H1 (cell line): ENCODE results near the gene PSMD9. TPM values are rescaled to one million over a fixed set of nuclear protein-coding genes. Genes with fewer than 3 reads are reported as not detected.

Experiments used
- CTCF ChIA-PET: fragments of 300-600 bp; sonication (Branson Sonifier 250); formaldehyde crosslinking; loops from one replicate; lab custom pipeline; 2021; ENCODE audit not compliant: partially characterized antibody; lab: Charles Lee
- POLR2A ChIA-PET: fragments of 300-600 bp; sonication (Branson Sonifier 250); formaldehyde crosslinking; loops from one replicate; lab custom pipeline; 2021; ENCODE audit warnings: inconsistent platforms; ENCODE audit not compliant: partially characterized antibody; lab: Charles Lee
- DNase-seq, 2 experiments: peaks; one replicate each; pipeline versions ENCODE4 v3.0.0 to v3.0.0-alpha.2; 2010 to 2022; ENCODE audit warnings: low spot score in 2 of 2, low read depth in 1 of 2, mixed read lengths in 1 of 2
- FAIRE-seq: peaks from 2 replicates; lab custom pipeline; 2011; peaks lifted over from hg19 to GRCh38; lab: Jason Lieb, UNC
- H2AFZ ChIP-seq: 2 replicates; pipeline ENCODE4 v1.8.1; 2012; ENCODE audit warnings: low read length, inconsistent platforms
- H2AK5ac ChIP-seq: 2 replicates; pipeline ENCODE4 v1.6.1; 2013; ENCODE audit warnings: low read depth, low read length
- H2BK120ac ChIP-seq: replicated peaks from 2 replicates; pipeline ENCODE3; 2013; ENCODE audit warnings: low read depth, low read length, inconsistent platforms
- H2BK12ac ChIP-seq: 2 replicates; pipeline ENCODE4 v1.6.1; 2013; ENCODE audit warnings: low read depth, low read length
- H2BK15ac ChIP-seq: 2 replicates; pipeline ENCODE4 v1.6.1; 2013; ENCODE audit warnings: low read length
- H2BK20ac ChIP-seq: 2 replicates; pipeline ENCODE4 v1.6.1; 2013; ENCODE audit warnings: low read length
- H2BK5ac ChIP-seq: 2 replicates; pipeline ENCODE4 v1.6.1; 2013; ENCODE audit warnings: low read depth, low read length
- H3K14ac ChIP-seq: 2 replicates; pipeline ENCODE4 v1.6.1; 2013; ENCODE audit warnings: inconsistent platforms; ENCODE audit not compliant: insufficient read length
- H3K18ac ChIP-seq: 2 replicates; pipeline ENCODE4 v1.6.1; 2013; ENCODE audit warnings: low read length; ENCODE audit errors: extremely low read depth
- H3K23ac ChIP-seq: 2 replicates; pipeline ENCODE4 v1.6.1; 2013; ENCODE audit warnings: inconsistent platforms; ENCODE audit not compliant: insufficient read length
- H3K23me2 ChIP-seq: 2 replicates; pipeline ENCODE4 v1.6.1; 2013; ENCODE audit warnings: low read depth, low read length
- H3K27ac ChIP-seq: 2 replicates; pipeline ENCODE4 v1.6.1; 2011; ENCODE audit warnings: low read depth, low read length, inconsistent platforms
- H3K27me3 ChIP-seq, 4 experiments: replicated peaks in 1 of 4; 1 replicate in 1 of 4; 2 replicates in 3 of 4; pipeline versions ENCODE4 v1.6.1 to v1.8.1; 2011 to 2013; ENCODE audit warnings: low read length in 3 of 4, mild to moderate bottlenecking in 3 of 4, inconsistent platforms in 2 of 4, mixed read lengths in 2 of 4, moderate library complexity in 1 of 4; ENCODE audit not compliant: control insufficient read depth in 3 of 4, insufficient read depth in 3 of 4; ENCODE audit errors: extremely low read depth in 1 of 4
- H3K36me3 ChIP-seq, 4 experiments: 2 replicates each; pipeline versions ENCODE4 v1.6.1 to v1.8.1; 2011 to 2013; ENCODE audit warnings: mild to moderate bottlenecking in 4 of 4, low read length in 3 of 4, moderate library complexity in 2 of 4, control low read depth in 1 of 4, inconsistent platforms in 1 of 4; ENCODE audit not compliant: insufficient read depth in 4 of 4, control insufficient read depth in 2 of 4
- H3K4ac ChIP-seq: replicated peaks from 2 replicates; pipeline ENCODE3; 2013; ENCODE audit warnings: low read length, low read depth, mixed read lengths, inconsistent platforms; ENCODE audit not compliant: insufficient read length
- H3K4me1 ChIP-seq, 4 experiments: replicated peaks in 1 of 4; 1 replicate in 1 of 4; 2 replicates in 3 of 4; pipeline versions ENCODE4 v1.6.1 to v1.8.1; 2011 to 2013; ENCODE audit warnings: low read length in 3 of 4, inconsistent platforms in 2 of 4, mixed read lengths in 1 of 4; ENCODE audit not compliant: insufficient read depth in 4 of 4, control insufficient read depth in 3 of 4
- H3K4me2 ChIP-seq, 2 experiments: 2 replicates each; pipeline versions ENCODE4 v1.6.1 to v1.8.1; 2011 to 2013; ENCODE audit warnings: low read depth in 2 of 2, low read length in 2 of 2, control low read depth in 1 of 2, inconsistent platforms in 1 of 2, mild to moderate bottlenecking in 1 of 2; ENCODE audit not compliant: insufficient read depth in 1 of 2
- H3K4me3 ChIP-seq, 4 experiments: fragments of 200-600, 300-600 bp in 1 of 4; sonication (generic), shearing (Covaris generic), sonication (Bioruptor Twin) in 1 of 4; 2 replicates each; pipeline versions ENCODE4 v1.5.1 to v1.8.1; 2011 to 2016; ENCODE audit warnings: low read length in 4 of 4, low read depth in 3 of 4, control low read depth in 2 of 4, inconsistent platforms in 2 of 4, mild to moderate bottlenecking in 2 of 4, mixed read lengths in 1 of 4, moderate library complexity in 1 of 4; ENCODE audit not compliant: insufficient read depth in 2 of 4; ENCODE audit errors: extremely low read depth in 1 of 4
- H3K56ac ChIP-seq: replicated peaks from 2 replicates; pipeline ENCODE3; 2013; ENCODE audit warnings: low read depth, mild to moderate bottlenecking, mixed read lengths, low read length, inconsistent platforms; ENCODE audit not compliant: insufficient read length
- H3K79me1 ChIP-seq: 2 replicates; pipeline ENCODE4 v1.6.1; 2013; ENCODE audit warnings: low read depth, low read length, control low read depth
- H3K79me2 ChIP-seq, 2 experiments: 2 replicates each; pipeline versions ENCODE4 v1.6.1 to v1.8.1; 2012 to 2013; ENCODE audit warnings: low read length in 2 of 2, mild to moderate bottlenecking in 2 of 2, inconsistent platforms in 1 of 2; ENCODE audit not compliant: insufficient read depth in 2 of 2, control insufficient read depth in 1 of 2
- H3K9ac ChIP-seq, 4 experiments: replicated peaks in 1 of 4; 1 replicate in 1 of 4; 2 replicates in 3 of 4; pipeline versions ENCODE4 v1.6.1 to v1.8.1; 2011 to 2013; ENCODE audit warnings: low read depth in 3 of 4, low read length in 3 of 4, control low read depth in 2 of 4, mild to moderate bottlenecking in 2 of 4, moderate library complexity in 2 of 4, inconsistent platforms in 1 of 4; ENCODE audit errors: extremely low read depth in 1 of 4
- H3K9me3 ChIP-seq, 2 experiments: 2 replicates each; pipeline versions ENCODE4 v1.6.1 to v1.8.1; 2012 to 2013; ENCODE audit warnings: mild to moderate bottlenecking in 2 of 2, moderate library complexity in 2 of 2, control low read depth in 1 of 2, inconsistent platforms in 1 of 2, low read depth in 1 of 2, low read length in 1 of 2, mixed read lengths in 1 of 2; ENCODE audit not compliant: insufficient read depth in 2 of 2
- H4K20me1 ChIP-seq, 2 experiments: replicated peaks in 1 of 2; 2 replicates each; pipeline versions ENCODE3 to v1.8.1; 2011 to 2013; ENCODE audit warnings: inconsistent platforms in 2 of 2, low read length in 2 of 2, mild to moderate bottlenecking in 1 of 2; ENCODE audit not compliant: insufficient read depth in 2 of 2, control insufficient read depth in 1 of 2
- H4K5ac ChIP-seq: 2 replicates; pipeline ENCODE4 v1.6.1; 2013; ENCODE audit warnings: low read length, low read depth, mixed read lengths, inconsistent platforms; ENCODE audit not compliant: insufficient read length
- H4K8ac ChIP-seq: 2 replicates; pipeline ENCODE4 v1.8.0; 2013; ENCODE audit warnings: mild to moderate bottlenecking, moderate library complexity, low read length, inconsistent platforms; ENCODE audit not compliant: insufficient read depth; ENCODE audit errors: extremely low read depth
- H4K91ac ChIP-seq: replicated peaks from 2 replicates; pipeline ENCODE3; 2013; ENCODE audit warnings: low read length, mixed read lengths, inconsistent platforms; ENCODE audit not compliant: insufficient read length
- BRCA1 ChIP-seq: IDR thresholded peaks from 2 replicates; pipeline ENCODE4 v1.6.1; 2012; ENCODE audit warnings: low read depth, low read length, improper control_type of control experiment
- GABPA ChIP-seq: IDR thresholded peaks from 2 replicates; pipeline ENCODE4 v1.6.1; 2011; ENCODE audit warnings: mild to moderate bottlenecking, low read length, moderate library complexity, borderline replicate concordance; ENCODE audit not compliant: insufficient read depth
- HDAC6 ChIP-seq: IDR thresholded peaks from one replicate; pipeline ENCODE4 v1.7.1; 2012; ENCODE audit warnings: low read depth, mild to moderate bottlenecking, inconsistent platforms, low read length, moderate library complexity
- RXRA ChIP-seq: IDR thresholded peaks from 2 replicates; pipeline ENCODE4 v1.6.1; 2011; ENCODE audit warnings: low read depth, mild to moderate bottlenecking, low read length, moderate library complexity; ENCODE audit not compliant: insufficient read depth
- SAP30 ChIP-seq: fragments of 300-600 bp; sonication (generic); IDR thresholded peaks from 2 replicates; pipeline ENCODE4 v1.7.1; 2012; ENCODE audit warnings: low read length, moderate library complexity, mild to moderate bottlenecking, inconsistent platforms; ENCODE audit not compliant: insufficient read depth, insufficient replicate concordance
- SIX5 ChIP-seq: IDR thresholded peaks from 2 replicates; pipeline ENCODE4 v1.6.1; 2011; ENCODE audit warnings: mild to moderate bottlenecking, low read depth, low read length
- WGBS, 2 experiments: shearing (Covaris generic) in 1 of 2; methylation state at CpG; one replicate each; pipeline versions ENCODE4 v1.1.6 to v1.1.7; 2013 to 2015; ENCODE audit warnings: low lambda C conversion rate in 2 of 2, mixed read lengths in 2 of 2, inconsistent platforms in 1 of 2, low coverage in 1 of 2, missing lambda C conversion rate in 1 of 2; ENCODE audit not compliant: insufficient replicate concordance in 2 of 2, insufficient coverage in 1 of 2, insufficient read length in 1 of 2; ENCODE audit errors: extremely low coverage in 1 of 2, missing lambda C conversion rate in 1 of 2; 5-methylcytosine and 5-hydroxymethylcytosine counted together
- polyA plus RNA-seq, 7 experiments: library from polyadenylated mRNA; depleted of rRNA in 3 of 7; stranded (reverse) in 5 of 7; unstranded in 2 of 7; fragments of >200 nt in 5 of 7; fragments of 200-250 nt in 2 of 7; gene quantifications; 1 replicate in 5 of 7; 2 replicates in 1 of 7; 4 replicates in 1 of 7; pipeline versions ENCODE4 v1.2.1 to v1.2.3, GENCODE V29; 2011 to 2013; ENCODE audit warnings: missing spikeins in 2 of 7, mixed read lengths in 2 of 7
- total RNA-seq: library from RNA; stranded (reverse); fragmentation: NEBNext Ultra II Directional; extraction: Animal tissue kit (Norgen Biotek cat#: 25700); gene quantifications from 2 replicates; pipeline ENCODE4 v1.2.1, GENCODE V29; 2021

PSMD9 gene
- total and polyA plus RNA-seq, 2 of the 8 experiments (the other 6 are each of a cell fraction or from before 2014, with no cell fraction given) = 28.8 to 36.1 TPM

- FAIRE-seq (no peak), DNase-seq (no peak)
- Histone ChIP-seq H2AK5ac (no peak overlapping the region), H3K14ac (no peak overlapping the region), H2BK5ac (no peak overlapping the region), H3K79me1 (no peaks in the 10 kb centered on the region), H2BK120ac (no peak overlapping the region), H3K56ac (no peak overlapping the region), H3K9ac (no peak overlapping the region), H3K4me2 (no peak overlapping the region), H3K23ac (no peak overlapping the region), H3K79me2 (no peaks in the 10 kb centered on the region), H2BK20ac (no peak overlapping the region), H4K5ac (no peak overlapping the region), H3K4me3 (no peak overlapping the region), H4K20me1 (no peaks in the 10 kb centered on the region), H4K8ac (no peak overlapping the region), H3K27ac (no peak overlapping the region), H3K4ac (no peak overlapping the region), H2BK12ac (no peak overlapping the region), H2AFZ (no peak overlapping the region), H3K36me3 (no peaks in the 10 kb centered on the region), H3K23me2 (no peaks in the 10 kb centered on the region), H3K18ac (no peak overlapping the region), H3K27me3 (no peaks in the 10 kb centered on the region), H3K9me3 (no peaks in the 10 kb centered on the region), H2BK15ac (no peak overlapping the region), H4K91ac (no peak overlapping the region), H3K4me1 (peaks cover 0 to 9% (median 2%) of the 10 kb centered on the region in 4 experiments; a peak in 1 of 7 replicates)
- 93% methylated on average over 2 of the region's 2 CpGs; no CpG with 5 or more reads in 1 of the 2 experiments for WGBS, 2 experiments
- CTCF ChIA-PET = interaction anchor here (0.9 to 2.2 kb wide), 2 partner anchors 11 to 14 kb away, joined by 3 to 11 read pairs; no protein-coding TSS in a partner anchor
- POLR2A ChIA-PET = interaction anchor here (2.1 kb wide), 1 partner anchor 22 kb away, joined by 6 read pairs; no protein-coding TSS in a partner anchor
- TF ChIP-seq HDAC6 = no peak
- no peak for TF ChIP-seq BRCA1
- no peak for TF ChIP-seq GABPA
- TF ChIP-seq SIX5 = no peak
- no peak for TF ChIP-seq RXRA
- TF ChIP-seq SAP30 = no peak
These were observed 57.9 kb downstream of the PSMD9 start for GRCh38 chr12:121946313-121947025.
